ENCODE data around the gene FAM83G.

The FAM83G gene

DNA sequence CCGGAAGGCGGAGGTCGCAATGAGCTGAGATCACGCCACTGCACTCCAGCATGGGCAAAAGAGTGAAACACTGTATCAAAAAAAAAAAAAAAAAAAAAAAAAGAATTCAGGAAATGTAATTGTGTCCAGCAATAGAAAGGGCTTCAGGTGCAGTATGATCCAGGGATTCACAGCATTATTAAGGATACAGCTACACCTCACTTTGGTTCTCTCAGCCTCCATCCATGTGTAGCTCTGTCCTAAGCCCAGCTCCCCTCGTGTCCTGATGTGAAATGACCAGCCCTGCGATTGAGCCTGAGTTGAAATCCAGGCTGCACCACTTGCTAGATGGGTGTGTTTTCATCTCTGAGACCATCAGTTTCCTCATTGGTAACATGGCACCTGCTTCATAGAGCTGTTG lies 49.6 kb downstream of the FAM83G start:
- H3K4me3 ChIP-seq = no peak overlapping the region
- no peak for DNase-seq (ENCODE audit: low spot score)
- H3K27ac ChIP-seq = no peak overlapping the region
- TF ChIP-seq, protein P1, sequence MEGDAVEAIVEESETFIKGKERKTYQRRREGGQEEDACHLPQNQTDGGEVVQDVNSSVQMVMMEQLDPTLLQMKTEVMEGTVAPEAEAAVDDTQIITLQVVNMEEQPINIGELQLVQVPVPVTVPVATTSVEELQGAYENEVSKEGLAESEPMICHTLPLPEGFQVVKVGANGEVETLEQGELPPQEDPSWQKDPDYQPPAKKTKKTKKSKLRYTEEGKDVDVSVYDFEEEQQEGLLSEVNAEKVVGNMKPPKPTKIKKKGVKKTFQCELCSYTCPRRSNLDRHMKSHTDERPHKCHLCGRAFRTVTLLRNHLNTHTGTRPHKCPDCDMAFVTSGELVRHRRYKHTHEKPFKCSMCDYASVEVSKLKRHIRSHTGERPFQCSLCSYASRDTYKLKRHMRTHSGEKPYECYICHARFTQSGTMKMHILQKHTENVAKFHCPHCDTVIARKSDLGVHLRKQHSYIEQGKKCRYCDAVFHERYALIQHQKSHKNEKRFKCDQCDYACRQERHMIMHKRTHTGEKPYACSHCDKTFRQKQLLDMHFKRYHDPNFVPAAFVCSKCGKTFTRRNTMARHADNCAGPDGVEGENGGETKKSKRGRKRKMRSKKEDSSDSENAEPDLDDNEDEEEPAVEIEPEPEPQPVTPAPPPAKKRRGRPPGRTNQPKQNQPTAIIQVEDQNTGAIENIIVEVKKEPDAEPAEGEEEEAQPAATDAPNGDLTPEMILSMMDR (IDR thresholded peaks at IDR 0.05) = no peak

DNA sequence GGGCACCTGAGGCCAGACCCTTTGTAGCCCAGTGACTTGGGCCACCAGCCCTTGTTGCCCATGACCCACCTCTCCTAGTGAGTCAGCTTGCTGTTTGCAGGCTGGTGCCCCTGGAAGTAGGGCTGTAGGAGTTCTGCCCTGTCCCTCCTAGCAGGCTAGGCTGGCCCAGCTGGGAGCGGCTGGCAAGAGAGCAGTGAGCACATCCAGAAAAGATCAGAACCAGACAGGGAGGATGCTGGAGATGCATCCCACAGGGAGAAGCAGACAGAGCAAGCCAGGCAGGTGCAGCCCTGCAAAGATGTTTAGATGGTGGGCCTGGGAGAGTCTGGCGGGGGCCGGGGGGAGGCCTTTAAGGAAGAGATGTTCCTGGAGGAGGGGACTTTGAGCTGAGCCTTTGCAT lies 50.2 kb downstream of the FAM83G start:
- no peak for DNase-seq (ENCODE audit: low spot score)
- H3K4me3 ChIP-seq = no peak overlapping the region

DNA sequence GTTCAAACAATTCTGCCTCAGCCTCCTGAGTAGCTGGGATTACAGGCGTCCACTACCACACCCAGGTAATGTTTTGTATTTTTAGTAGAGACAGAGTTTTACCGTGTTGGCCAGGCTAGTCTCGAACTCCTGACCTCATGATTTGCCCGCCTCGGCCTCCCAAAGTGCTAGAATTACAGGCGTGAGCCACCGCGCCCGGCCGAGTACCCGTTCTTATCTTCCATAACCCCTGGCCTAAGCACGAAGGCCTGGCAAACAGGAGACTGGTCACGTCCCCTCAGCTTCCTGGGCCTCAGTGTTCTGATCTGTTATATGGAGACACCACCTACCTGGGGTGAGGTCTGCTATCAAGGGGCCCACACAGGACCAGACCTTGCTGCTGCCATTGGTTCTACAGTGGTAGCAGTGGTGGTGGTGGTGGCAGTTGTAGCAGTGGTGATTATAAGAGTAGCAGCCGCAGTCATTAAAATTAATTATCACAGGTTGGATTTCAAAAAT lies 51.3 kb downstream of the FAM83G start:
- TF ChIP-seq, protein P1 (IDR thresholded peaks at IDR 0.05) = no peak
- H3K27ac ChIP-seq = no peak overlapping the region
- DNase-seq (ENCODE audit: low spot score) = no peak
- no peak overlapping the region for H3K4me3 ChIP-seq

More for the DNA sequence above, 50.2 kb downstream of the FAM83G start:
- H3K27ac ChIP-seq = no peak overlapping the region
- TF ChIP-seq, protein P1 (IDR thresholded peaks at IDR 0.05) = no peak

- H3K27ac ChIP-seq = no peak within 1 kb of the TSS
- no peak for DNase-seq (ENCODE audit: low spot score)
- H3K4me3 ChIP-seq = no peak within 1 kb of the TSS
- TF ChIP-seq, protein P1 (IDR thresholded peaks at IDR 0.05) = no peak
Observed at GRCh38 chr17:18951941-18952842, 52.4 kb downstream of the FAM83G start, which contains the start of gene SLC5A10. TSS of gene SLC5A10 (plus strand) at chr17:18952165. CDS start at chr17:18952206, 41 bp downstream.

GRCh38 chr17:18950944-18951905 lies 53.3 kb downstream of the FAM83G start:
- TF ChIP-seq, protein P1 (IDR thresholded peaks at IDR 0.05) = no peak
- no peak for DNase-seq (ENCODE audit: low spot score)
- Histone ChIP-seq H3K27ac (no peak overlapping the region), H3K4me3 (no peak overlapping the region)

DNA sequence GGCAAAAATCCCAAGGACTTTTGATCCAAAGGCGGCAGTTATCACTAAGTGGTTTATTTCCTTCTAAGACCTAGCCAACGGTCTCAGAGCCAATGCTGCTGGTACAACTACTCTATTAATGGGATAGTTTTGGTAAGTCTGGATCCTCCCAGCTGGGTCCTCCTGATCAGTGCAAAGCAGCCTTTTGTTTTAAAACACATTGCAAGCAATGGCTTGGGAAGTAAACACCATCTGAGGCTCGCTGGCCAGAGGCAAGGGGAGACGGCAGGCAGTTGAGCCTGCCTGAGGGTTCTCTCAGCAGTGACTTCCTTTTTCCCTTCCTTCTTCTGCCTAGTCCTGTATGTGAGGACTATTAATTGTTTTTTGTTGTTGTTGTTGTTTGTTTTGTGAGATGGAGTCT lies 54.2 kb downstream of the FAM83G start:
- Histone ChIP-seq H3K27ac (no peak overlapping the region), H3K4me3 (no peak overlapping the region)
- no peak for DNase-seq (ENCODE audit: low spot score)
- TF ChIP-seq, protein P1 (IDR thresholded peaks at IDR 0.05) = no peak
